Kasumi-1 (cell line): ENCODE results near the gene CRPPA.

ENCODE experiments used
- DNase-seq, 2 experiments: peaks; one replicate each; lab custom pipeline; 2025; lab: John Stamatoyannopoulos, UW

CRPPA gene

GRCh38 chr7:16422917-16423316 is 1.6 kb upstream of the CRPPA start:
- DNase-seq, result no peak

GRCh38 chr7:16422103-16422435 is 731 bp upstream of the CRPPA start:
- no peak for DNase-seq

GRCh38 chr7:16420649-16421332 is 547 bp downstream of the CRPPA start:
- peak; percentile 76 for DNase-seq

- no peak for DNase-seq
These were observed 1.0 kb downstream of the CRPPA start for GRCh38 chr7:16420329-16420648.

- peak in 1 of 2 experiments; percentile 4 for DNase-seq
These were observed 1.5 kb downstream of the CRPPA start for GRCh38 chr7:16419859-16420258.

GRCh38 chr7:16419126-16419525 is 2.2 kb downstream of the CRPPA start:
- DNase-seq, result no peak

- DNase-seq, result peak; percentile 4 to 15
These were observed 3.4 kb downstream of the CRPPA start for GRCh38 chr7:16417906-16418305.

GRCh38 chr7:16416289-16417282 is 4.8 kb downstream of the CRPPA start:
- no peak for DNase-seq

GRCh38 chr7:16412274-16413254 is 8.8 kb downstream of the CRPPA start:
- no peak for DNase-seq

- no peak for DNase-seq
These were observed 9.9 kb downstream of the CRPPA start for GRCh38 chr7:16411391-16411790.

- DNase-seq, result no peak
These were observed 11.6 kb downstream of the CRPPA start for GRCh38 chr7:16409777-16410176.

- peak; percentile 0 to 6 for DNase-seq
These were observed 16.7 kb downstream of the CRPPA start for GRCh38 chr7:16404636-16405035.

- DNase-seq, result no peak
These were observed 17.9 kb downstream of the CRPPA start for GRCh38 chr7:16403475-16403874.

- no peak for DNase-seq
These were observed 18.4 kb downstream of the CRPPA start for GRCh38 chr7:16402940-16403339.

GRCh38 chr7:16402091-16402490 is 19.2 kb downstream of the CRPPA start:
- DNase-seq, result no peak

GRCh38 chr7:16400893-16401275 is 20.5 kb downstream of the CRPPA start:
- DNase-seq, result no peak

- DNase-seq, result no peak
These were observed 21.1 kb downstream of the CRPPA start for GRCh38 chr7:16399916-16400892.

GRCh38 chr7:16399265-16399831 is 22.0 kb downstream of the CRPPA start:
- no peak for DNase-seq

GRCh38 chr7:16398146-16399017 is 23.0 kb downstream of the CRPPA start:
- no peak for DNase-seq
